Tibial nerve (tissue), 3 donors: ENCODE measurements around the gene SLC7A5.
"Not testable (repeated sequence)": the region's sequence is repeated elsewhere in the genome, so short reads cannot be mapped to it uniquely, and the experiment has no call there.

Source experiments
- CTCF ChIP-seq, 5 experiments: fragments of 200-600 bp in 3 of 5; fragments of 450-650 bp in 2 of 5; sonication (generic) in 3 of 5; IDR thresholded peaks; one replicate each; pipeline ENCODE4 v1.5.1; 2016 to 2019; ENCODE audit warnings: antibody characterized with exemption in 5 of 5, mild to moderate bottlenecking in 3 of 5, moderate library complexity in 2 of 5
- POLR2A ChIP-seq, 2 donors: fragments of 450-650 bp; IDR thresholded peaks; one replicate each; pipeline ENCODE4 v1.6.1; 2017; ENCODE audit warnings: antibody characterized with exemption in 2 of 2, mild to moderate bottlenecking in 2 of 2, moderate library complexity in 2 of 2

DNA sequence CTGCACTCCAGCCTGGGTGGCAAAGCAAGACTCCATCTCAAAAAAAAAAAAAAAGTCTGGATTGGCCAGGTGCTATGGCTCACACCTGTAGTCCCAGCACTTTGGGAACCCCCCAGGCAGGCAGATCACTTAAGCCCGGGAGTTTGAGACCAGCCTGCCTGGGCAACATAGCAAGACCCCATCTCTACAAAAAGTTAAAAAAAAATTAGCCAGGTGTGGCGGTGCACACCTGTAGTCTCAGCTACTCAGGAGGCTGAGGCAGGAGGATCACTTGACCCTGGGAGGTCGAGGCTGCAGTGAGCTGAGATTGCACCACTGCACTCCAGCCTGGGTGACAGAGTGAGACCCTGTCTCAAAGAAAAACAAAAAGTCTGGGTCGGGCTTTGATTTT, 42.9 kb downstream of the SLC7A5 start:
- not testable (repeated sequence) for TF ChIP-seq CTCF, POLR2A (IDR thresholded peaks at IDR 0.05)
